Stimulated activated CD4-positive, alpha-beta T cell treated with anti-CD3 and anti-CD28 coated beads, Interleukin-15, amount 100 ng/mL, for 48 hours (primary cell): ENCODE data around the gene CAST.

Source experiments
- DNase-seq, 2 donors: peaks; one replicate each; pipeline ENCODE4 v3.0.0-alpha.2; 2020; ENCODE audit warnings: low read depth in 2 of 2

Gene CAST

GRCh38 chr5:96818125-96818788, 156.1 kb downstream of the CAST start:
- no peak for DNase-seq

- DNase-seq, result no peak
Measured at GRCh38 chr5:96819806-96820205, 157.6 kb downstream of the CAST start.

DNA sequence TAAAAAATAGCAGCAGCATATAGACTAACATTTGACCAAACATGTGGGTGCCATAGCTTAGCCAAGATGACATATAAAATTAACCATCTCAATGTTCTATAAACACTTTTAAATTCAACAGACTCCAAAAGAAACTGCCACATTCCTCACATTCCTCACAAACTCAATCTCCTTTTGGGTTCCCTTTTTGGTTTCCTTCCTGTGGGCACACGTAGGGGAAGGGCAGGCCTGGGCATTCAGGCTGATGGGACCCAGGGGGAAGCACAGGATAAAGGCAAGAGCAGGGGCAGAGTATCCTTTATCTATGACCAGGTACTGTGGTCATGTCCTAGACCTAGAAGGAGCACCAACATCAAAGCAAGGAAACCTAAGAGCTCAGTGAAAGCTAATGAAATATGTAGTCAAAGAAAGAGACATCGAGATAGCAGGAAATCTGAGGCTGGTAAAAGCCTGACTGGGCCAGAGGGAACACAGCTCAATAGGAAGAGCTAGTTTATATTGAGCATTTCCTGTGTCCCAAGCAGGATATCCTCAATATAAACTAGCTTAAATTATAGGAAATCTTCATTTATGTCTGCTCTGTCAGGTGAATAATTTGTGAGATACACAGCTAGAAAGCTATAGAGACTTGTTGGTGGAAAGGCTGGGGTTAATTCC, 159.2 kb downstream of the CAST start:
- no peak for DNase-seq

DNA sequence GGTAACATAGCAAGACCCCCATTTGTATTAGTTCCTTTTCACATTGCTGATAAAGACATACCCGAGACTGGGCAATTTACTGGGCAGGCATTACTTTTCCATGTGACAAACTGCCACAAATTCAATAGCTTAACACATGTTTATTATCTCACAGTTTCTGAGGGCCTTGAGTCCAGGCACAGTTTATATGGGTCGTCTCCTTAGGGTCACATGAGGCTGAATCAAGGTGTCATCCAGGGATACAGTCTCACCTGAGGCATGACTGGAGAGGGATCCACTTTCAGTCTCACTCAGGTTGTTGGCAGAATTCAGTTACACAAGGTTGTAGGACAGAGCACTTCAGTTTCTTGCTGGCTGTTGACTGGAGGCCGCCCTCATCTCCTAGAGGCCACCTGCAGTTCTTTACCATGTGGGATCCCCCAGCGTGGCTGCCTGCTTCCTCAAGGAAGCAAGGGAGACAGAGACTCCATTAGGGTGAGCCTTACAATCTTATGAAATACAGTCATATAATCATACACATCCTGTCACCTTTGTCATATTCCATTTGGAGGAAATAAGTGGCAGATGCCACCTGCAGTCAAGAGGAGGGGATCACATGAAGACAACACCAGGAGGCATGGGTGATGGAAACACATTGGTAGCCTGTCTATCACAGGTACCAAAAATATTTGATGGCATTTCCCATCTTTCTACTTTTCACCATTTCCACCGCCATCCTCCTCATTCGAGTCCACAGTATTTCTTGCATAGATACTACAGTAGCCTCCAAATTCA, 160.7 kb downstream of the CAST start:
- no peak for DNase-seq

DNA sequence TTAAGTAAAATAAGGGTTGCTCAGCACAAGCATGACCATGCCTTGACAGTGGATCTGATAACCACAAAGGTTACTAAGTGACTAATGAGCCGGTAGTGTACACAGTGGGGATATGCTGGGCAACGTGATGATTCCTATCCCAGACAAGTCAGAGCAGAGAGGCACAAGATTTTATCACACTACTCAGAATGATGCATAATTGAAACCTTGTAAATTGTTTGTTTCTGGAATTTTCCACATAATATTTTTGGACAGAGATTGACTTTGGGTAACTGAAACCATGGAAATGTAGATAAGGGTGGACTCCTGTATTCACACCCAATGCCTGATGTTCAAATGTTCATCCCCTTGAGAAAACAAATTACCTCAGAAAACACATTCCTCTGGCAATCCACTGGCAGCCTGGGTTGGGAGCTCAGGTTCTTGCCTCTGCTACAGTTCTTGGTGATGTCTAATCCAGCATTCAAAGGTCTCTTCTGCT, 161.8 kb downstream of the CAST start:
- DNase-seq, result no peak
